HCT116 (cell line): ENCODE measurements around the gene ESPNL. TPM values are rescaled to one million over a fixed set of nuclear protein-coding genes. Genes with fewer than 3 reads are reported as not detected.

Experiments used
- ATAC-seq: fragments of 200-7000 bp; cut with Tn5 transposase; 2 replicates; pipeline ENCODE4 v1.9.1; 2020; ENCODE audit warnings: mild to moderate bottlenecking, moderate library complexity
- BruUV-seq: library from RNA; stranded (reverse); fragments of 400-500 nt; replicated peaks from 2 replicates; lab custom pipeline; 2021; lab: Mats Ljungman, UMichigan
- CTCF ChIA-PET: fragments of 300-600 bp; sonication (Branson Sonifier 250); formaldehyde crosslinking; loops from one replicate; lab custom pipeline; 2021; ENCODE audit warnings: antibody characterized with exemption; lab: Charles Lee
- POLR2A ChIA-PET: fragments of 300-600, 350-600 bp; sonication (Branson Sonifier 250); formaldehyde crosslinking; loops from one replicate; lab custom pipeline; 2021; ENCODE audit warnings: antibody characterized with exemption; lab: Charles Lee
- RAD21 ChIA-PET, 2 experiments: fragments of 300-600 bp; sonication (Branson Sonifier 250); formaldehyde crosslinking; loops; one replicate each; lab custom pipeline; 2023; ENCODE audit warnings: low total read pairs in 2 of 2; ENCODE audit not compliant: uncharacterized antibody in 2 of 2, unreplicated experiment in 2 of 2, low non-redundant PET in 1 of 2; lab: Charles Lee
- DNase-seq: peaks from one replicate; pipeline ENCODE4 v3.0.0-alpha.2; 2010; ENCODE audit warnings: low read depth, low spot score
- H2AFZ ChIP-seq: fragments of 200-600 bp; shearing (Covaris generic), sonication (generic); 2 replicates; pipeline ENCODE4 v1.6.1; 2017; ENCODE audit warnings: low read depth, mixed run types, mixed read lengths, antibody characterized with exemption, low read length; ENCODE audit not compliant: poor library complexity, severe bottlenecking
- H3K27ac ChIP-seq: 2 replicates; pipeline ENCODE4 v1.5.1; 2012; ENCODE audit warnings: low read depth, low read length
- H3K27me3 ChIP-seq: fragments of 200-600 bp; sonication (generic); 2 replicates; pipeline ENCODE4 v1.6.1; 2016; ENCODE audit warnings: mixed run types, low read length, mixed read lengths; ENCODE audit not compliant: insufficient read depth
- H3K36me3 ChIP-seq, 2 experiments: fragments of 200-500 bp in 1 of 2; fragments of 200-600 bp in 1 of 2; sonication (Bioruptor generic) in 1 of 2; sonication (generic) in 1 of 2; 2 replicates each; pipeline versions ENCODE4 v1.5.1 to v1.6.1; 2014 to 2016; ENCODE audit warnings: low read length in 2 of 2, inconsistent platforms in 1 of 2, mixed read lengths in 1 of 2, mixed run types in 1 of 2; ENCODE audit not compliant: insufficient read depth in 2 of 2, control insufficient read depth in 1 of 2
- H3K4me1 ChIP-seq, 2 experiments: fragments of 200-600 bp in 1 of 2; sonication (generic) in 1 of 2; 2 replicates each; pipeline versions ENCODE4 v1.5.1 to v1.6.1; 2012 to 2017; ENCODE audit warnings: low read length in 2 of 2, inconsistent platforms in 1 of 2, mild to moderate bottlenecking in 1 of 2, mixed read lengths in 1 of 2, mixed run types in 1 of 2, moderate library complexity in 1 of 2; ENCODE audit not compliant: insufficient read depth in 2 of 2, control insufficient read depth in 1 of 2
- H3K4me2 ChIP-seq: fragments of 200-600 bp; sonication (generic); 2 replicates; pipeline ENCODE4 v1.6.1; 2017; ENCODE audit warnings: mixed run types, low read length, mixed read lengths
- H3K4me3 ChIP-seq, 2 experiments: fragments of 200-600 bp in 1 of 2; sonication (generic) in 1 of 2; replicated peaks in 1 of 2; 2 replicates each; pipeline ENCODE4 v1.5.1; 2011 to 2016; ENCODE audit warnings: low read length in 2 of 2, control low read depth in 1 of 2, low read depth in 1 of 2, mild to moderate bottlenecking in 1 of 2, mixed read lengths in 1 of 2, mixed run types in 1 of 2
- H3K79me2 ChIP-seq: fragments of 200-600 bp; sonication (generic); 2 replicates; pipeline ENCODE4 v1.6.1; 2017; ENCODE audit warnings: mild to moderate bottlenecking, mixed run types, low read length, moderate library complexity, mixed read lengths; ENCODE audit not compliant: insufficient read depth
- H3K9ac ChIP-seq: fragments of 200-600 bp; sonication (generic); 2 replicates; pipeline ENCODE4 v1.6.1; 2016; ENCODE audit warnings: low read length, mixed read lengths
- H3K9me2 ChIP-seq: fragments of 200-600 bp; sonication (generic), shearing (Covaris generic); 2 replicates; pipeline ENCODE4 v1.6.1; 2017; ENCODE audit warnings: mixed run types, mild to moderate bottlenecking, moderate library complexity; ENCODE audit not compliant: insufficient read depth
- H3K9me3 ChIP-seq, 2 experiments: fragments of 200-500 bp in 1 of 2; fragments of 200-600 bp in 1 of 2; sonication (Bioruptor generic) in 1 of 2; sonication (generic) in 1 of 2; 2 replicates each; pipeline ENCODE4 v1.6.1; 2014 to 2017; ENCODE audit warnings: low read length in 2 of 2, mixed read lengths in 2 of 2, inconsistent platforms in 1 of 2, low read depth in 1 of 2, mild to moderate bottlenecking in 1 of 2, mixed run types in 1 of 2, moderate library complexity in 1 of 2; ENCODE audit not compliant: control insufficient read depth in 1 of 2, insufficient read depth in 1 of 2
- H4K20me1 ChIP-seq: fragments of 200-600 bp; sonication (generic), shearing (Covaris generic); 2 replicates; pipeline ENCODE4 v1.6.1; 2017; ENCODE audit warnings: mixed run types, mild to moderate bottlenecking, moderate library complexity; ENCODE audit not compliant: insufficient read depth
- CEBPB ChIP-seq: IDR thresholded peaks from 2 replicates; pipeline ENCODE4 v1.6.1; 2012; ENCODE audit warnings: low read depth
- ELF1 ChIP-seq: IDR thresholded peaks from 2 replicates; pipeline ENCODE4 v1.6.1; 2012; ENCODE audit warnings: low read depth, borderline replicate concordance
- EZH2phosphoT487 ChIP-seq: fragments of 200-600 bp; IDR thresholded peaks from 2 replicates; pipeline ENCODE4 v1.6.1; 2018; ENCODE audit warnings: antibody characterized with exemption, borderline replicate concordance
- JUND ChIP-seq: IDR thresholded peaks from 2 replicates; pipeline ENCODE4 v1.6.1; 2012
- POLR2A ChIP-seq: IDR thresholded peaks from 2 replicates; pipeline ENCODE4 v1.7.0; 2011; ENCODE audit warnings: borderline replicate concordance; ENCODE audit not compliant: insufficient read depth, insufficient read length; ENCODE audit errors: extremely low read depth
- SP1 ChIP-seq: IDR thresholded peaks from 2 replicates; pipeline ENCODE4 v1.6.1; 2012; ENCODE audit warnings: low read depth
- TCF7L2 ChIP-seq: IDR thresholded peaks from 2 replicates; pipeline ENCODE4 v1.7.0; 2011; ENCODE audit warnings: borderline replicate concordance, inconsistent platforms; ENCODE audit not compliant: insufficient read depth, insufficient read length; ENCODE audit errors: extremely low read depth
- ZFX ChIP-seq: fragments of 450-650 bp; IDR thresholded peaks from 2 replicates; pipeline ENCODE4 v1.6.1; 2017
- ZNF274 ChIP-seq: fragments of 200-500 bp; sonication (Bioruptor generic); IDR thresholded peaks from 2 replicates; pipeline ENCODE4 v1.6.1; 2014; ENCODE audit warnings: mild to moderate bottlenecking, low read depth, low read length, inconsistent platforms
- intact Hi-C: fragments of 100-400 bp; cut with micrococcal nuclease; formaldehyde crosslinking; loops from 2 replicates; pipeline ENCODE4 v1.10.0; 2022
- total RNA-seq: library from RNA; stranded (reverse); gene quantifications from one replicate; pipeline ENCODE4 v1.2.1, GENCODE V29; 2021; ENCODE audit not compliant: unreplicated experiment
- TF ChIP-seq, protein P1 (sequence below): IDR thresholded peaks from 2 replicates; pipeline ENCODE4 v1.6.1; 2012; ENCODE audit warnings: low read depth
- TF ChIP-seq, protein P2 (sequence below), 3 experiments: fragments of 200-600 bp in 1 of 3; sonication (generic) in 1 of 3; IDR thresholded peaks in 2 of 3; conservative IDR thresholded peaks in 1 of 3; 2 replicates each; pipeline ENCODE4 v1.5.1; 2012 to 2017; ENCODE audit warnings: low read depth in 2 of 3, low read length in 2 of 3, antibody characterized with exemption in 1 of 3, borderline replicate concordance in 1 of 3, control low read depth in 1 of 3, mild to moderate bottlenecking in 1 of 3, mixed read lengths in 1 of 3, mixed run types in 1 of 3, moderate library complexity in 1 of 3; ENCODE audit not compliant: insufficient read depth in 1 of 3
- TF ChIP-seq, protein P3 (sequence below): IDR thresholded peaks from 2 replicates; pipeline ENCODE4 v1.6.1; 2012

The ESPNL gene
- total RNA-seq, 1 experiment from 2014 or later = 0.22 TPM

DNA sequence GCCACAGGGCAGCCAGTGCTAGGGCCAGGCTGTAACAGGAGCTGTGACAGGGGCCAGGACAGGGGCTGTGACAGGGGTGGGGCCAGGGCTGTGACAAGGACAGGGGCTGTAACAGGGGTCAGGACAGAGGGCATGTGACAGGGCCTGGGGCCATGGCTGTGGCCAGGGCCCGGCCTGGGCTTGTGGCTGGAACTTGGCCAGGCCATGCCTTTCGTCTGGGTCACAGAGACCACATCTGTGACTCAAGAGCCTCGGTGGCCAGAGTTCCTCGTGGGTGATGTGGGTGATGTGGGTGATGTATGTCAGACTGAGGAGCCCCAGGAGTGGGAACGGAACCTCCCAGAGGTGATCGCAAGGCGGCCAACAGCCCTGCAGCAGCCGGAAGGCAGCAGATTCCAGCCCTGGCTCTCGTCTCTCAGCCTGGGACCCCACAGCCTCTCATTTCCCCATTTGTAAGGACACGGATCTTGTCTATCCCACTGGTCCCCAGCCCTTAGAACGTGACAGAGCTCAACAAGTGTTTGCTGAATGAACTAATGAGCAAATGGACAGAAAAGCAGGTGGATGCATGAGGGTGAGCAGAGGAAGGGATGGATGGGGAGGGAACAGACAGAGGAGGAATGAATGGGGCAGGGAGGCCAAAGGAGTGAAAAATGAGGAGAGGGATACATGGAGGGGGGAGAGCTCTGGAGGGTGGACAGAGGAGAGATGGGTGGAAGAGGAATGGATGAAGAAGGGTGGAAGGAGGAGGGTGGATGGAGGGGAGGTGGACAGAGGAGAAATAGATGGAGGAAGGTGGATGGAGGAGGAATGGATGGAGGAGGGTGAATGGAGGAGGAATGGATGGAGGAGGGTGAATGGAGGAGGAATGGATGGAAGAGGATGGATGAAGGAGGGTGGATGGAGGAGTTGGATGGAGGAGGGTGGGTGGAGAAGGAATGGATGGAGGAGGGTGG, 17.3 kb downstream of the ESPNL start (continued):
- TF ChIP-seq, protein P1, sequence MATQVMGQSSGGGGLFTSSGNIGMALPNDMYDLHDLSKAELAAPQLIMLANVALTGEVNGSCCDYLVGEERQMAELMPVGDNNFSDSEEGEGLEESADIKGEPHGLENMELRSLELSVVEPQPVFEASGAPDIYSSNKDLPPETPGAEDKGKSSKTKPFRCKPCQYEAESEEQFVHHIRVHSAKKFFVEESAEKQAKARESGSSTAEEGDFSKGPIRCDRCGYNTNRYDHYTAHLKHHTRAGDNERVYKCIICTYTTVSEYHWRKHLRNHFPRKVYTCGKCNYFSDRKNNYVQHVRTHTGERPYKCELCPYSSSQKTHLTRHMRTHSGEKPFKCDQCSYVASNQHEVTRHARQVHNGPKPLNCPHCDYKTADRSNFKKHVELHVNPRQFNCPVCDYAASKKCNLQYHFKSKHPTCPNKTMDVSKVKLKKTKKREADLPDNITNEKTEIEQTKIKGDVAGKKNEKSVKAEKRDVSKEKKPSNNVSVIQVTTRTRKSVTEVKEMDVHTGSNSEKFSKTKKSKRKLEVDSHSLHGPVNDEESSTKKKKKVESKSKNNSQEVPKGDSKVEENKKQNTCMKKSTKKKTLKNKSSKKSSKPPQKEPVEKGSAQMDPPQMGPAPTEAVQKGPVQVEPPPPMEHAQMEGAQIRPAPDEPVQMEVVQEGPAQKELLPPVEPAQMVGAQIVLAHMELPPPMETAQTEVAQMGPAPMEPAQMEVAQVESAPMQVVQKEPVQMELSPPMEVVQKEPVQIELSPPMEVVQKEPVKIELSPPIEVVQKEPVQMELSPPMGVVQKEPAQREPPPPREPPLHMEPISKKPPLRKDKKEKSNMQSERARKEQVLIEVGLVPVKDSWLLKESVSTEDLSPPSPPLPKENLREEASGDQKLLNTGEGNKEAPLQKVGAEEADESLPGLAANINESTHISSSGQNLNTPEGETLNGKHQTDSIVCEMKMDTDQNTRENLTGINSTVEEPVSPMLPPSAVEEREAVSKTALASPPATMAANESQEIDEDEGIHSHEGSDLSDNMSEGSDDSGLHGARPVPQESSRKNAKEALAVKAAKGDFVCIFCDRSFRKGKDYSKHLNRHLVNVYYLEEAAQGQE = no peak
- TF ChIP-seq JUND (no peak), ELF1 (no peak), POLR2A (no peak)
- TF ChIP-seq, all 23 proteins: peak for 0

DNA sequence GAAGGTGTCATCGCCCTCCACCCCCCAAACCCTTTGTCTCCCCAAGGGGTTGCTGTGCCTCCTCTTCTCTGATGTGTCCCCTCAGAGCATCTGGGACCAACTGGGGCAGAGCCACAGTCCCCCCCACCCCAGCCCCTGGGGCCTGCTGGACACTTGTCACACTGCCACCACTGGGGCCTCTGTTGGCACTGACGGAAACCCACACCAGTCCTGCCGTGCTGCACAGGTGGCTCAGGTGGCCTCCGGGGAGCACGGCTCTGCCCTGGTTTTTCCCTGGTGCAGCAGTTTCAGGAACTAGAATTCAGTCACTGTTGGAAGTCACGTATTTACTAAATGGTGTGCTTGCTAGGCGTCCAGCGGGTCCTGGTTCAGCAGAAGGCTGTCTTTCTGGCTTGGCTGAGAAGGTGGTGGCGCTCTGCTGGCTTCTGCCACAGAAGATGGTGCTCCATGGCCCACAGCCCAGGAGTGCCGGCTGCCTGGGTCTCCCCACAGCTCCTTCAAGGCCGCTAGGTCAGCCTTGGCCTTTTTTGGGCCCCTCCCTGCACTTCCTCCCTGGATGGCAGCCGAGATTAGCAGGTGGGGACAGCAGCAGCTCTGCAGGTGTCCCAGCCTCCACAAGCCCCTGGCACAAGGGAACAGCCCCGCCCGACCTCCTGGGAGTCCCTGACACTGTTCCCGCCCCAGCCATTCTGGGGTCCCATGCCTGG, 19.8 kb downstream of the ESPNL start:
- ChIA-PET CTCF (no interaction called here), POLR2A (no interaction called here)
- H3K4me3 ChIP-seq = no peak overlapping the region

More for the DNA sequence above, 19.8 kb downstream of the ESPNL start:
- Histone ChIP-seq H3K4me2 (no peak overlapping the region), H3K27me3 (no peaks in the 10 kb centered on the region; the same call in 1 of the 2 replicates), H3K36me3 (no peaks in the 10 kb centered on the region), H3K9ac (no peak overlapping the region), H4K20me1 (no peaks in the 10 kb centered on the region), H3K9me2 (no peaks in the 10 kb centered on the region), H3K4me1 (peaks cover 0 to 3% of the 10 kb centered on the region in 2 experiments; a peak in 1 of 4 replicates), H3K79me2 (no peaks in the 10 kb centered on the region), H2AFZ (no peak overlapping the region), H3K27ac (no peak overlapping the region), H3K9me3 (no peaks in the 10 kb centered on the region)
- no peak for ATAC-seq
- BruUV-seq = no TSS peak
- DNase-seq = no peak
- RAD21 ChIA-PET = no interaction called here
- intact Hi-C loops = no loop called here
- TF ChIP-seq TCF7L2 (no peak), POLR2A (no peak), EZH2phosphoT487 (no peak), ZFX (no peak), ZNF274 (no peak), CEBPB (no peak), SP1 (no peak)
- TF ChIP-seq, protein P1 = no peak
- TF ChIP-seq, protein P2, sequence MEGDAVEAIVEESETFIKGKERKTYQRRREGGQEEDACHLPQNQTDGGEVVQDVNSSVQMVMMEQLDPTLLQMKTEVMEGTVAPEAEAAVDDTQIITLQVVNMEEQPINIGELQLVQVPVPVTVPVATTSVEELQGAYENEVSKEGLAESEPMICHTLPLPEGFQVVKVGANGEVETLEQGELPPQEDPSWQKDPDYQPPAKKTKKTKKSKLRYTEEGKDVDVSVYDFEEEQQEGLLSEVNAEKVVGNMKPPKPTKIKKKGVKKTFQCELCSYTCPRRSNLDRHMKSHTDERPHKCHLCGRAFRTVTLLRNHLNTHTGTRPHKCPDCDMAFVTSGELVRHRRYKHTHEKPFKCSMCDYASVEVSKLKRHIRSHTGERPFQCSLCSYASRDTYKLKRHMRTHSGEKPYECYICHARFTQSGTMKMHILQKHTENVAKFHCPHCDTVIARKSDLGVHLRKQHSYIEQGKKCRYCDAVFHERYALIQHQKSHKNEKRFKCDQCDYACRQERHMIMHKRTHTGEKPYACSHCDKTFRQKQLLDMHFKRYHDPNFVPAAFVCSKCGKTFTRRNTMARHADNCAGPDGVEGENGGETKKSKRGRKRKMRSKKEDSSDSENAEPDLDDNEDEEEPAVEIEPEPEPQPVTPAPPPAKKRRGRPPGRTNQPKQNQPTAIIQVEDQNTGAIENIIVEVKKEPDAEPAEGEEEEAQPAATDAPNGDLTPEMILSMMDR (IDR thresholded peaks at IDR 0.05 in 2 of 3, conservative IDR thresholded peaks at IDR 0.05 in 1 of 3; ENCODE audit: borderline replicate concordance in 1 of 3, insufficient read depth in 1 of 3, low read depth in 2 of 3, low read length in 2 of 3) = no peak
- TF ChIP-seq, protein P3, sequence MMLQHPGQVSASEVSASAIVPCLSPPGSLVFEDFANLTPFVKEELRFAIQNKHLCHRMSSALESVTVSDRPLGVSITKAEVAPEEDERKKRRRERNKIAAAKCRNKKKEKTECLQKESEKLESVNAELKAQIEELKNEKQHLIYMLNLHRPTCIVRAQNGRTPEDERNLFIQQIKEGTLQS = no peak
